BJ (cell line): ENCODE measurements around the gene HOXA10. TPM values are rescaled to one million over a fixed set of nuclear protein-coding genes. Genes with fewer than 3 reads are reported as not detected.
A peak's percentile ranks its signal among the peaks of the same experiment; 100 is the strongest.

Experiments used
- CTCF ChIA-PET: fragments of 350-600 bp; formaldehyde crosslinking; extraction: SDS; loops from one replicate; lab custom pipeline; 2021; ENCODE audit warnings: antibody characterized with exemption, inconsistent platforms; lab: Yijun Ruan, JAX
- POLR2A ChIA-PET: fragments of 300-600 bp; sonication (Branson Sonifier 250); formaldehyde crosslinking; extraction: SDS; loops from one replicate; lab custom pipeline; 2021; ENCODE audit warnings: antibody characterized with exemption; lab: Charles Lee
- DNase-seq: peaks from one replicate; pipeline ENCODE4 v3.0.0-alpha.2; 2011; ENCODE audit warnings: low read depth
- H3K27me3 ChIP-seq: 2 replicates; pipeline ENCODE4 v1.6.0; 2011; ENCODE audit warnings: low read length; ENCODE audit not compliant: control insufficient read depth, insufficient read depth
- H3K36me3 ChIP-seq: 2 replicates; pipeline ENCODE4 v1.5.1; 2011; ENCODE audit warnings: low read length; ENCODE audit not compliant: control insufficient read depth, insufficient read depth
- H3K4me3 ChIP-seq: 2 replicates; pipeline ENCODE4 v1.5.1; 2011; ENCODE audit warnings: low read depth, mild to moderate bottlenecking, control low read depth, low read length
- polyA plus RNA-seq: library from polyadenylated mRNA; depleted of rRNA; stranded (reverse); fragments of >200 nt; gene quantifications from 2 replicates; pipeline ENCODE4 v1.2.3, GENCODE V29; 2011
- TF ChIP-seq, protein P1 (sequence below): IDR thresholded peaks from 2 replicates; pipeline ENCODE4 v1.5.1; 2011; ENCODE audit warnings: low read depth, mild to moderate bottlenecking, control low read depth, inconsistent platforms, low read length, moderate library complexity; ENCODE audit not compliant: insufficient read depth

HOXA10 gene
- polyA plus RNA-seq, 1 experiment: 54.7 TPM

- H3K27me3 ChIP-seq: no peaks in the 10 kb centered on the region
- DNase-seq: no peak
- peak overlapping the region; percentile 88 for H3K4me3 ChIP-seq
- ChIA-PET CTCF (interaction anchor here (0.6 to 12.5 kb wide), 7 partner anchors 9 to 69 kb away, joined by 3 to 187 read pairs (median 6); partner anchors contain the start of genes HOXA10 and HOXA9), POLR2A (interaction anchor here (0.6 kb wide), 1 partner anchor 8 kb away, joined by 7 read pairs; no protein-coding TSS in a partner anchor)
- peaks cover 6% of the 10 kb centered on the region for H3K36me3 ChIP-seq
- TF ChIP-seq, protein P1, sequence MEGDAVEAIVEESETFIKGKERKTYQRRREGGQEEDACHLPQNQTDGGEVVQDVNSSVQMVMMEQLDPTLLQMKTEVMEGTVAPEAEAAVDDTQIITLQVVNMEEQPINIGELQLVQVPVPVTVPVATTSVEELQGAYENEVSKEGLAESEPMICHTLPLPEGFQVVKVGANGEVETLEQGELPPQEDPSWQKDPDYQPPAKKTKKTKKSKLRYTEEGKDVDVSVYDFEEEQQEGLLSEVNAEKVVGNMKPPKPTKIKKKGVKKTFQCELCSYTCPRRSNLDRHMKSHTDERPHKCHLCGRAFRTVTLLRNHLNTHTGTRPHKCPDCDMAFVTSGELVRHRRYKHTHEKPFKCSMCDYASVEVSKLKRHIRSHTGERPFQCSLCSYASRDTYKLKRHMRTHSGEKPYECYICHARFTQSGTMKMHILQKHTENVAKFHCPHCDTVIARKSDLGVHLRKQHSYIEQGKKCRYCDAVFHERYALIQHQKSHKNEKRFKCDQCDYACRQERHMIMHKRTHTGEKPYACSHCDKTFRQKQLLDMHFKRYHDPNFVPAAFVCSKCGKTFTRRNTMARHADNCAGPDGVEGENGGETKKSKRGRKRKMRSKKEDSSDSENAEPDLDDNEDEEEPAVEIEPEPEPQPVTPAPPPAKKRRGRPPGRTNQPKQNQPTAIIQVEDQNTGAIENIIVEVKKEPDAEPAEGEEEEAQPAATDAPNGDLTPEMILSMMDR: no peak
Measured at GRCh38 chr7:27183682-27184336, 9.7 kb upstream of the HOXA10 start.

DNA sequence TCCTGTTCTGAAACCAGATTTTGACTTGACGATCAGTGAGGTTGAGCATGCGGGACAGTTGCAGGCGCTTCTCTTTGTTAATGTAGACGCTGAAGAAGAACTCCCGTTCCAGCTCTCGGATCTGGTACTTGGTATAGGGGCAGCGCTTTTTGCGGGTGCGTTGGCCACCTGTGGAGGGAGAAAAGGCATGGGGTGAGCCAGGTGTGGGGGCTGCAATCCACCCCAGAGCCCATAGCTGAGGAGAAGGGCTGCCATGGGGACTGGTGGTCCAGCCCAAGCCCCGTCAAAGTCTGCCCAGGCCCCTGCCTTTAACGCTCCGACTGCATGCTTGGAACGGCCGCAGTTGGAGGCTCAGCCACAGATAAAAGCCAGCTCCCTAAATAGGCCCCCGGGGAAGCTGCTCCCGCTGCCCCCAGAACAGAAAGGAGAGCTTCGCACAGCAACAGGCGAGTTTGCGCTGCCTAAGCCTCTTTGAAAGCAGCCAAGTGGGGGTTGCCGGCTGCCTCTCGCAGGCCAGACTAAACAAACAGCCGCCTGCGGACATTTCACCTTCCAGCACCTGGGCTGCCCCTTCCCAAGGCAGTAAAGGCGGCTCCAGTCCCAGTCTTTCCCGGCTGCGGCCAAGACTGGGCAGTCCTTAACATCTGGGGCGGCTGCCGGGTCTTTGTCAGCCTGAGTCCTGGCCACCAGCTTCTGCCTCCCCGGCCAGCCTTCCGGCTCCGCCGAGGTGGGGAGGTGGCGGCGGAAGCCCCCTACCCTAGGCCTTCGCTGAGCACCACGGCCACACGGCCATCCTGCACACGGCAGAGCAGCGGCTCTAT is 9.0 kb upstream of the HOXA10 start:
- TF ChIP-seq, protein P1: no peak; the same call in 1 of the 2 replicates
- DNase-seq: no peak
- CTCF ChIA-PET: interaction anchor here (0.7 to 12.5 kb wide), 6 partner anchors 10 to 39 kb away, joined by 3 to 187 read pairs (median 6); partner anchors contain the start of genes HOXA10, HOXA13 and HOXA9
- Histone ChIP-seq H3K36me3 (peaks cover 6% of the 10 kb centered on the region), H3K27me3 (no peaks in the 10 kb centered on the region), H3K4me3 (peak overlapping the region; percentile 88)
- POLR2A ChIA-PET: no interaction called here

DNA sequence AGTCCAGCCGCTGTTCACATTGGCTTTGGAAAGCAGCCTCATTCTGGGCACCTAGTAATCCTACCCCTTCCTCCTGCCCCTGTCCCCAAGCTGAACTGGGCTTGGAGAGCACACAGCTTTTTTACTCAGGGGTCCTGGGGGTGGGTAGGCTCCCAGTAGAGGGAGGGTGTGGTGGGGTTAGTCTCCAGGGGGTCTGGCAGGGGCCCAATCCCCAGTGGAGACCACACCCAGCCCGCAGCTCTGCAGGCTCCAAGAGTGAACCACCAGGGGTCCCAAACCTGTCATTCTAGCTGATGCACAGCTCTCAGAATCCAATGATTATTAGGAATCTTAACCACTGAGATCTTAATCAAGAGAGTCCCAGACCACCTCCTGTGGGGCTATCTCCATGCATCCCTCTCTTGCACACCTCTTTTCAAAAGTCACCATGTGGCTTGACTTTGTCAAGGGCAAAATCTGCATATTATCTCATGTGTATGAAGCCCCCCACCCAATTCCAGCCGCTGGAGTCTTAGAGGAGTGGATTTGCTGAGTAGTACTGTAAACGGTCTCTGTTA is 8.2 kb upstream of the HOXA10 start:
- no peaks in the 10 kb centered on the region for H3K27me3 ChIP-seq
- H3K4me3 ChIP-seq: peak overlapping the region; percentile 88
- CTCF ChIA-PET: interaction anchor here (1.3 to 12.5 kb wide), 4 partner anchors 9 to 18 kb away, joined by 3 to 187 read pairs (median 12); partner anchors contain the start of genes HOXA10, HOXA13 and HOXA9
- TF ChIP-seq, protein P1: peak; percentile 12; the same call in 1 of the 2 replicates
- POLR2A ChIA-PET: no interaction called here
- H3K36me3 ChIP-seq: peaks cover 6% of the 10 kb centered on the region
- no peak for DNase-seq

- POLR2A ChIA-PET: interaction anchor here (0.5 kb wide), 1 partner anchor 896 kb away, joined by 6 read pairs; no protein-coding TSS in a partner anchor
- H3K27me3 ChIP-seq: no peaks in the 10 kb centered on the region
Measured at GRCh38 chr7:27181795-27182275, 7.7 kb upstream of the HOXA10 start.

More at GRCh38 chr7:27181795-27182275, 7.7 kb upstream of the HOXA10 start:
- CTCF ChIA-PET: interaction anchor here (1.3 to 12.5 kb wide), 3 partner anchors 9 to 18 kb away, joined by 3 to 187 read pairs (median 10); partner anchors contain the start of genes HOXA10, HOXA13 and HOXA9
- Histone ChIP-seq H3K4me3 (peak overlapping the region; percentile 88), H3K36me3 (peaks cover 8% of the 10 kb centered on the region)
- no peak for DNase-seq
- TF ChIP-seq, protein P1: no peak
